ENCODE results near the gene NEXMIF.
"Not testable (repeated sequence)": the region's sequence is repeated elsewhere in the genome, so short reads cannot be mapped to it uniquely, and the experiment has no call there.

NEXMIF gene

GRCh38 chrX:74797338-74797887 is 127.8 kb downstream of the NEXMIF start:
- no peak for DNase-seq (ENCODE audit: low spot score)

DNA sequence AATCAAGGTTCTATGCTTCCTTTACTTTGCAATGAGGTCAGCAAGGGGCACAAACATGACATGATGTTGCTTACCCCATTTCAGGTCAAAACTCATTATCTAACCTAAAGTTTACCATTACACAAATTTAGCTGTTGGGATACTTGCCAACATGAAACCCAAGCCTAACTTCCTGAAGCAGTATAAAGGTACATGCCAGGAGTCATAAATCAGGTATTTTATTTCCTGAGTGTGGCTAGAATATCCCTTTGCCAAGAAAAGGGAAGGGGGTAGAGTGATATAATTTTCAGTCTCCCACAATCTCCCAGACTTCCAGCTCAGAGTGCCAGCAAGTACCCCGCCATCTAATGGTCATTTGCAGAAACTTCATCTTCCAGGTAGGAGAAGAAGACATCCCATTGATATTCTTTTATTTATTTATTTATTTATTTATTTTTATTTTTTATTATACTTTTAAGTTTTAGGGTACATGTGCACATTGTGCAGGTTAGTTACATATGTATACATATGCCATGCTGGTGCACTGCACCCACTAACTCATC is 136.6 kb downstream of the NEXMIF start:
- peak; percentile 4 for DNase-seq (ENCODE audit: low spot score)

- no peak for DNase-seq (ENCODE audit: low spot score)
These were observed 140.6 kb downstream of the NEXMIF start for GRCh38 chrX:74784629-74785028.

DNA sequence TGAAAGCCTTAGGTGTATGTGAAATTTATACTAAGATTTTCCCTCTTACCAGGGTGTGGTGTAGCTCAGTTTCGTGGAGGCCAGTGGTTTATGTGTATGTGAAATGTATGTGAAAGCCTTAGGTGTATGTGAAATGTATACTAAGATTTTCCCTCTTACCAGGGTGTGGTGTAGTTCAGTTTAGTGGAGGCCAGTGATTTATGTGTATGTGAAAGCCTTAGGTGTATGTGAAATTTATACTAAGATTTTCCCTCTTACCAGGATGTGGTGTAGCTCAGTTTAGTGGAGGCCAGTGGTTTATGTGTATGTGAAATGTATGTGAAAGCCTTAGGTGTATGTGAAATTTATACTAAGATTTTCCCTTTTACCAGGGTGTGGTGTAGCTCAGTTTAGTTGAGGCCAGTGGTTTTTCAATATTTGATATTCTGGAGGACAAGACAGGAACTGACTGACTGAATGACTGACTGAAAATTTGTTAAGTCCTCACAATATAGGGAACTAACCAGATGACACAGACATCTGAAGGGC is 143.7 kb downstream of the NEXMIF start:
- no peak for DNase-seq (ENCODE audit: low spot score)

GRCh38 chrX:74779175-74779574 is 146.1 kb downstream of the NEXMIF start:
- no peak for DNase-seq (ENCODE audit: low spot score)

- DNase-seq (ENCODE audit: low spot score), result no peak
These were observed 150.3 kb downstream of the NEXMIF start for GRCh38 chrX:74774988-74775387.

DNA sequence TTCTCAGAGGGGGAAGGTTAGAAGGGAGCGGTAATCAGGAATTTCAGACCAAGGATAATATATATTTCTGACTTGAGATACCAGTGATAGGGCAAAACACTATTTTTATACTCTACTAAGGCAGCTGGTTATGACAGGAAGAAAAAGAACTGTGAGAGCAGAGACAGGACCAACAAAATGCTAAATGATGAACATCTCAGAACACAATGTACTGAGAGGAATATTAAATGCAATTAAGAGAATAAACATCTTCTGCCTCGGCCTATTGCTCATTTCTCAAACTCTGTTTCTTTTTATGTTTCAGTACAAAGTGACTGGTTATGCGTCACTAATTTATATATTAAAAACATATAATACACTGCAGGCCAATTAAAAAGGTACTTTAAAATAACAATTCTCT is 188.8 kb downstream of the NEXMIF start:
- DNase-seq (ENCODE audit: low spot score), result no peak

DNA sequence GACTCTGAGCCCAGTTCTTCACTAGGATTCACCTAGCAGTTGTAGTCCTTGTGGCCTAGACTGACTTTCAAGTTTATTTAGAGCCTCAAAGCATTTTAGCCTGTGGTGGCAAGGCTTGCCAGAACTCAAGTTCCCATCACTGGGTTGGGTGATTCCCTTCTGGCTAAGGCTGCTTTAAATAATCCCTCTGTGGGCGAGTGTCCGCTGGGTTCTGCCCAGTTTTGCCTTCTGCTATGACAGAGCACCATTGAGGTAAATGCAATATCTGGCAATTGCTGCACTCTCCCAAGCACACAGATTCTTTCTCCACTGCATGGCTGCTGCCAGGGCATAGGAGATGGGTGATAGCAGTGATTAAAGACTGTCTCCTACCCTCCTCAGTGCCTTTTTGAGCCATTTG is 220.0 kb downstream of the NEXMIF start:
- no peak for DNase-seq (ENCODE audit: low spot score)

DNA sequence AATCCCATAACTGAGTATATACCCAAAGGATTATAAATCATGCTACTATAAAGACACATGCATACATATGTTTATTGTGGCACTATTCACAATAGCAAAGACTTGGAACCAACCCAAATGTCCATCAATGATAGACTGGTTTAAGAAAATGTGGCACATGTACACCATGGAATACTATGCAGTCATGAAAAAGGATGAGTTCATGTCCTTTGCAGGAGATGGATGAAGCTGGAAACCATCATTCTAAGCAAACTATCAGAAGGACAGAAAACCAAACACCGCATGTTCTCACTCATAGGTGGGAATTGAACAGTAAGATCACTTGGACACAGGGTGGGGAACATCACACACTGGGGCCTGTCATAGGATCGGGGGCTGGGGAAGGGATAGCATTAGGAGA is 223.9 kb downstream of the NEXMIF start:
- not testable (repeated sequence) for DNase-seq (ENCODE audit: low spot score)

DNA sequence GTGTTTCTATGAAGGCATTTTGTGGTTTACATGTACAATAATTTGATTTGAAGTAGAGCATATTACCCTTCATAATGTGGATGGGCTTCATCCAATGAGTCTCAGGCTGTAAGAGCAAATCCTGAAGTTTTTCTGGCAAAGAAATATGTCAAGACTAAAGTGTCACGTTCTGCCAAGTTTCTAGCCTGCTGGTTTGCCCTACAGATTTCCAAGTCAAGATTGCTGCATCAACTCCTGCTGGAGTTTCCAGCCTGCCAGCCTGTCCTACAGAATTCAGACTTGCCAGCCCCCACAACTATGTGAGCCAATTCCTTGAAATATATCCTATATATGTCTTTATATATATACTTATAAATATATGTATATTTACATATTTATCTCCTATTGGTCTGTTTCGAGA is 240.8 kb downstream of the NEXMIF start:
- DNase-seq (ENCODE audit: low spot score), result no peak
